MM.1S (cell line): Measurements from ENCODE around the gene MAP2K7.

Experiments
- DNase-seq: peaks from one replicate; pipeline ENCODE4 v3.0.0-alpha.2; 2015
- H2AFZ ChIP-seq: fragments of 300-600 bp; sonication (generic); 2 replicates; pipeline ENCODE4 v1.6.0; 2016; ENCODE audit warnings: antibody characterized with exemption, low read length
- H3F3A ChIP-seq: fragments of 300-600 bp; sonication (generic); 2 replicates; pipeline ENCODE4 v1.6.1; 2016; ENCODE audit warnings: mild to moderate bottlenecking, antibody characterized with exemption, low read length, moderate library complexity, mixed read lengths; ENCODE audit not compliant: insufficient read depth
- H3K27ac ChIP-seq: fragments of 300-600 bp; sonication (generic); 2 replicates; pipeline ENCODE4 v1.5.1; 2016; ENCODE audit warnings: mild to moderate bottlenecking, low read length
- H3K27me3 ChIP-seq: fragments of 300-600 bp; sonication (generic); replicated peaks from 2 replicates; pipeline ENCODE4 v1.6.0; 2016; ENCODE audit warnings: low read length; ENCODE audit not compliant: insufficient read depth
- H3K36me3 ChIP-seq: fragments of 300-600 bp; sonication (generic); replicated peaks from 2 replicates; pipeline ENCODE4 v1.6.1; 2016; ENCODE audit warnings: mild to moderate bottlenecking, low read length, mixed read lengths; ENCODE audit not compliant: insufficient read depth
- H3K4me1 ChIP-seq: fragments of 300-600 bp; sonication (generic); 2 replicates; pipeline ENCODE4 v1.6.1; 2016; ENCODE audit warnings: low read length, mixed read lengths
- H3K4me2 ChIP-seq: fragments of 300-600 bp; sonication (generic); 2 replicates; pipeline ENCODE4 v1.6.0; 2016; ENCODE audit warnings: low read depth, low read length
- H3K4me3 ChIP-seq: fragments of 300-600 bp; sonication (generic); 2 replicates; pipeline ENCODE4 v1.5.1; 2016; ENCODE audit warnings: low read length, mixed read lengths
- H3K79me2 ChIP-seq: fragments of 300-600 bp; sonication (generic); 2 replicates; pipeline ENCODE4 v1.6.1; 2016; ENCODE audit warnings: mixed run types, low read length, mixed read lengths
- H3K9ac ChIP-seq: fragments of 300-600 bp; sonication (generic); 2 replicates; pipeline ENCODE4 v1.6.1; 2016; ENCODE audit warnings: low read length, mixed read lengths
- H3K9me2 ChIP-seq: fragments of 300-600 bp; sonication (generic); replicated peaks from 2 replicates; pipeline ENCODE4 v1.6.1; 2016; ENCODE audit warnings: mild to moderate bottlenecking, low read length, mixed read lengths; ENCODE audit not compliant: insufficient read depth
- H3K9me3 ChIP-seq: fragments of 300-600 bp; sonication (generic); replicated peaks from 2 replicates; pipeline ENCODE4 v1.6.1; 2016; ENCODE audit warnings: mild to moderate bottlenecking, low read length, mixed read lengths; ENCODE audit not compliant: insufficient read depth
- H4K20me1 ChIP-seq: fragments of 300-600 bp; sonication (generic); 2 replicates; pipeline ENCODE4 v1.6.1; 2016; ENCODE audit warnings: mild to moderate bottlenecking, low read length, moderate library complexity, mixed read lengths; ENCODE audit not compliant: insufficient read depth
- CTCF ChIP-seq: fragments of 300-600 bp; sonication (generic); IDR thresholded peaks from 2 replicates; pipeline ENCODE4 v1.5.1; 2016; ENCODE audit warnings: antibody characterized with exemption, low read length, mixed read lengths
- EZH2 ChIP-seq: fragments of 300-600 bp; sonication (generic); optimal IDR thresholded peaks from 2 replicates; pipeline ENCODE3; 2017; ENCODE audit warnings: low read depth, mild to moderate bottlenecking, antibody characterized with exemption, low read length, mixed read lengths
- EZH2phosphoT487 ChIP-seq: fragments of 300-600 bp; sonication (generic); IDR thresholded peaks from 2 replicates; pipeline ENCODE4 v1.6.1; 2018; ENCODE audit warnings: antibody characterized with exemption, low read length

Gene MAP2K7

GRCh38 chr19:7907122-7907521 is 3.4 kb downstream of the MAP2K7 start:
- Histone ChIP-seq H3K4me3 (no peak overlapping the region), H3K9me3 (no peaks in the 10 kb centered on the region), H3K4me1 (peaks cover 14% of the 10 kb centered on the region; the same call in 1 of the 2 replicates), H2AFZ (no peak overlapping the region), H3K4me2 (no peak overlapping the region), H3K27me3 (no peaks in the 10 kb centered on the region; the same call in 1 of the 2 replicates), H3K79me2 (peaks cover 60% of the 10 kb centered on the region), H3K9me2 (no peaks in the 10 kb centered on the region), H4K20me1 (peaks cover 25% of the 10 kb centered on the region), H3F3A (no peaks in the 10 kb centered on the region), H3K36me3 (no peaks in the 10 kb centered on the region; the same call in 1 of the 2 replicates), H3K27ac (no peak overlapping the region), H3K9ac (no peak overlapping the region)
- TF ChIP-seq EZH2phosphoT487 (no peak), EZH2 (no peak), CTCF (no peak)
- DNase-seq, result no peak

GRCh38 chr19:7907544-7907943 is 3.9 kb downstream of the MAP2K7 start:
- peaks cover 59% of the 10 kb centered on the region for H3K79me2 ChIP-seq
- H2AFZ ChIP-seq, result no peak overlapping the region
- H3K36me3 ChIP-seq, result no peaks in the 10 kb centered on the region; the same call in 1 of the 2 replicates

GRCh38 chr19:7908078-7908699 is 4.5 kb downstream of the MAP2K7 start:
- Histone ChIP-seq H3K9ac (no peak overlapping the region), H3K9me2 (no peaks in the 10 kb centered on the region), H3K4me3 (no peak overlapping the region), H2AFZ (no peak overlapping the region), H3K9me3 (no peaks in the 10 kb centered on the region), H3K4me1 (0 out of 2 replicates have a peak, but pooled peaks cover 9% of the 10 kb centered on the region), H3K36me3 (no peaks in the 10 kb centered on the region; the same call in 1 of the 2 replicates), H3K27me3 (no peaks in the 10 kb centered on the region), H3K4me2 (no peak overlapping the region), H3F3A (no peaks in the 10 kb centered on the region), H3K27ac (no peak overlapping the region), H3K79me2 (peaks cover 55% of the 10 kb centered on the region), H4K20me1 (peaks cover 25% of the 10 kb centered on the region)
- DNase-seq, result no peak
- TF ChIP-seq EZH2phosphoT487 (no peak), EZH2 (no peak), CTCF (no peak)

More at GRCh38 chr19:7907544-7907943, 3.9 kb downstream of the MAP2K7 start:
- Histone ChIP-seq H3K4me2 (no peak overlapping the region), H3K4me3 (no peak overlapping the region), H4K20me1 (peaks cover 25% of the 10 kb centered on the region), H3F3A (no peaks in the 10 kb centered on the region), H3K27me3 (no peaks in the 10 kb centered on the region; the same call in 1 of the 2 replicates), H3K9ac (no peak overlapping the region), H3K9me3 (no peaks in the 10 kb centered on the region), H3K9me2 (no peaks in the 10 kb centered on the region), H3K27ac (no peak overlapping the region), H3K4me1 (peaks cover 12% of the 10 kb centered on the region; the same call in 1 of the 2 replicates)
- no peak for DNase-seq
- TF ChIP-seq EZH2phosphoT487 (no peak), EZH2 (no peak), CTCF (no peak)
